ENCODE measurements around the gene DHX35. TPM values are rescaled to one million over a fixed set of nuclear protein-coding genes. Genes with fewer than 3 reads are reported as not detected.
"Not testable (repeated sequence)": the region's sequence is repeated elsewhere in the genome, so short reads cannot be mapped to it uniquely, and the experiment has no call there.

Gene DHX35
- polyA plus RNA-seq, 4 donors, result 15.3 to 18.8 (median 17.3) TPM

GRCh38 chr20:38937978-38938473 lies 24.1 kb upstream of the DHX35 start:
- DNase-seq (ENCODE audit: low read depth in 4 of 4, low spot score in 2 of 4), result no peak

DNA sequence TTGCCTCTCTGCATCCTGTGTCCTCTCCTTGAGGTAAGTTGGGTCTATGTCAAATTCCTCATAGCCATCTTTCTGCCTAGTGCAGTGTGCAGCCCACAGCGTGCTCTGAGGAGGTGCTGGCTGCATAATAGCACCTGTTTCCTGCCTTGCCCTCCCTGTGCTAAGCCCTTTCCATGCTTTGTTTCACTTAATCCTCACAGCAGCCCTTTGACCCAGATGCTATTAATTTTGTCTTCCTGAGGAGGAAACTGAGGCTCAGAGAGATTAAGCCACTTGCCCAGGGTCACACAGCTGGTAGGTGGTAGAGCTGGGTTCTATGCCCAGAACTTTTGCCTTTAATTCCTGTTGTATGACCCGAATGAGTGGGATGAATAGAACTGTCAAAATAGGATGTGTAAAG lies 22.5 kb upstream of the DHX35 start:
- no peak for DNase-seq (ENCODE audit: low read depth in 4 of 4, low spot score in 2 of 4)

DNA sequence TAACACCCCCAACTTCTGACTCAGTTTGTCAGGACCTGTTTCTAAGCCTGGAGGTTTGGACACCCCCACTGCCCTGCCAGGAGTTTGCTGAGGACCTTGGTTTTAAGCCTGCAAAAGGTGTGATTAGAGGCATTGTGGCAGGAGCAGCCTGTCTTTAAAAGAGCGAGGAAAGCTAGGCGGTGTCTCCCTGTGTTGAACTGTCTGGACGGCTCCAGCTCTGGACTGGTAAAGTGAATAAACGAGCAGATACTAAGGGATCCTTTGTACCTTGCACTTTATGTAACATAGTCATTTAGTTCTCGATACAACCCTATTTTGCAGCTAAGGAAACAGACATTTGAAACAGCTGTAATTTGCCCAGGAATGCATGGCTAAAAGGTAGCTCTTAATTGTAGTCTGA lies 21.5 kb upstream of the DHX35 start:
- DNase-seq (ENCODE audit: low read depth in 4 of 4, low spot score in 2 of 4), result no peak

GRCh38 chr20:38941726-38942389 lies 20.3 kb upstream of the DHX35 start:
- DNase-seq (ENCODE audit: low read depth in 4 of 4, low spot score in 2 of 4), result no peak

DNA sequence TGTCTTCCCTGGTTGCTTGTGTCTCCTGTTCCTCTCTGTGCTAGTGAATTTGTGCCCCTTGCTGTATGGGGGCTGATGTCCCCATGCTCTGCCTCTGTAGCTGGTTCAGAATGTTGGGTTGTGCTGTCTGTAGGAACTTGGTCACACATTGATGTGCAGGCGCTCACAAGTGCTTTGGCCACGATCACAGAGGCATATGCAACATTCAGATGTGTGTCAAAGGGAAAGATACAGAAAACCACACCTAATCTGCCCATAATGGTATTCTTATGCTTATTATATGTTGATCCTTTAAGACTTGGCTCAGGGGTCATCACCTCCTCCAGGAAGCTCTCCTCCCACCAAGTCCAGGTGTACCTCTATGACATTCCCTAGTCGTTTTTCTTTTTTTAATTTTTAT lies 17.1 kb upstream of the DHX35 start:
- DNase-seq (ENCODE audit: low read depth in 4 of 4, low spot score in 2 of 4), result no peak

DNA sequence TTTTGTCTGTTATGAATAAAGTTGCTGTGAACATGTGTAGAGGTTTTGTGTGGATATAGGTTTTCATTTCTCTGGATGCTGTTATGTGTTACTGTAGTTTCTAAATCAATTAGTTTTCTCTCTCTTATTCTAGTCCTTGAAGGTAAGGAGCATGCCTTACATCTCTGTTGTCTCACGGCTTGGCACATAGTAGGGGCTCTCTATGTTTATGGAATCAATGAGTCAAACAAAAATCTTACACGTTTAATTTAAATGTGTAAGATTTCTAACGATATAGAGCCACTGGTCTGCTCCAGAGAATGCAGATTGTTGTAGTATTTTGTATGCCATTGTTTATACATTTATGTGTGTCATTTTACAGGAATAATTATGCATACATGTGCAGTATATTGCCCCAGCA lies 15.3 kb upstream of the DHX35 start:
- no peak for DNase-seq (ENCODE audit: low read depth in 4 of 4, low spot score in 2 of 4)

GRCh38 chr20:38947931-38948362 lies 14.2 kb upstream of the DHX35 start:
- no peak for DNase-seq (ENCODE audit: low read depth in 4 of 4, low spot score in 2 of 4)

- DNase-seq (ENCODE audit: low read depth in 4 of 4, low spot score in 2 of 4), result no peak
Measured at GRCh38 chr20:38950254-38950653, 11.9 kb upstream of the DHX35 start.

GRCh38 chr20:38951611-38952010 lies 10.5 kb upstream of the DHX35 start:
- no peak for DNase-seq (ENCODE audit: low read depth in 4 of 4, low spot score in 2 of 4)

- DNase-seq (ENCODE audit: low read depth in 4 of 4, low spot score in 2 of 4), result no peak
Measured at GRCh38 chr20:38952153-38952552, 10.0 kb upstream of the DHX35 start.

DNA sequence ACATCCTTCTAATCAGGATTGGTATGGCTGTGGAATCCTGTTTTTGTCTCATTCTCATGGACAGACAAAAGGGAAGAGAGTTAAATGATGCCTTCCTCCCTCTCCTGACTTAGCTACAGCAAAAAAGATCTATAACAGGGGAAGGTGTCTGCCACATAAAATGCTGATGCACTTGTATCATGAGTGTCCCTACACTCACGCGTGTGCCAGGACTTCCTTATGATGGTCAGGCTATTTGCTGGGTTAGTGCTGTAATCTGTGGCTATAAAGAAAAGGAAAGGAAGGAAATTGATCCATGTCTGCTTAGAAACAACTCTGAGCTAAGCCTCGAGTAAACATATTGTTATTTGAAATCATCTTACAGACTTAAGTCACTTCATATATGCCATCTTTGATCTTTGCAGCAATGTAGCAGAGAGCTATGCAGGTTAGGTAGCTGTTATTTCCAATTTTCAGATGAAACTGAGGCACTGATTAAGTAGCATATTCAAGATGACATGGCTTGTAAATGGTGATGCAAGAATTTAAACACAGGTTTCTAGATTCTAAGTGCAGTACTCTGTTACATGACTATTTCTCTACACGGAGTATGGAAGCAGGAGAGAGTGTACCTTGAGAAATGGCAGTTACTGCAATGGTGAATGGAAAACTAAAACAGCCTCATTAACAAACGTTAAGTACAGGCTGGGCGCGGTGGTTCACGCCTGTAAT lies 8.4 kb upstream of the DHX35 start:
- no peak for DNase-seq (ENCODE audit: low read depth in 4 of 4, low spot score in 2 of 4)

DNA sequence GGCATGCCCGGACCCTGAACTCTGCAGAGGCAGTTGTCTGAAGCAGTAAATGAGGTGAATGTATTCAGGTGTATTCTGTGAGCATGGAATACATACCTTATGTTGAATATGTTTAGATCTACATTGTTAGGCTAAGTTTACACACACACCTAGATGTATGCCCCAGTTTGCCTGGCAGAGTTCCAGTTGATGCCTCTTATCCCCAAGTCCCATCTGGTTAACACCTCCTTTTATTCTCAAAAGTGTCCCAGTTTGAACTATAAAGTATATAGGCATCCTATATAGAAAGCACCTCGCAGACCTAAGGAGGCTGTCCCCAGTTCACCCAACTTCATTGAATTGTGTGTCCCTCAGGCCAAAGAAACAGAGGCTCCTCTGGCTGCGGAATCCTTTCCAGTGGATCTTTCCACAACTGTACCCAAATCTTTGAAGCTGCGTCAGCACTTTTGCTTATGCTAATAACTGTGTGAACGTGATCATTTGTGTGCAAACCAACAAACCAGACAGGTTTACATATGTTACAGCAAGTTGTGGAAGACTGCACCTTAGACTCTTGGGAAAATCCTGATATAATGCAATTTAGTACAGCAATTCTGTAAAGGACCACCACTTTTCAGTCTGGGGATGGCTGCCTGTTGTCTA lies 4.8 kb upstream of the DHX35 start:
- no peak for DNase-seq (ENCODE audit: low read depth in 4 of 4, low spot score in 2 of 4)

GRCh38 chr20:38957915-38958485 lies 4.1 kb upstream of the DHX35 start:
- no peak for DNase-seq (ENCODE audit: low read depth in 4 of 4, low spot score in 2 of 4)

DNA sequence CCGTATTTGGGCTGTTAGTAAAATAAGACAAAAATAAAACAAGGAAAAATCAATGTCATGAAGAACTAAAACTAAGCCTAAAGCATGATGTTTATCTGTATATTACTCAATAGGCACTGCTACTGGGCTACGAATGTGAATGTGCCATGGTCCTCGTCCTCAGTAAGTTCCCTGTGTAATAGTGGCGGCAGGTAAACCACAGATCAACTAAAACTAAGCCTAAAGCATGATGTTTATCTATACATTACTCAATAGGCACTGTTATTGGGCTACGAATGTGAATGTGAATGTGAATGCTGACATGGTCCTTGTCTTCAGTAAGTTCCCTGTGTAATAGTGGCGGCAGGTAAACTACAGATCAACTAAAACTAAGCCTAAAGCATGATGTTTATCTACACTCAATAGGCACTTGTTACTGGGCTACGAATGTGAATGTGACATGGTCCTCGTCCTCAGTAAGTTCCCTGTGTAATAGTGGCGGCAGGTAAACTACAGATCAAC lies 1.9 kb upstream of the DHX35 start:
- DNase-seq (ENCODE audit: low read depth in 4 of 4, low spot score in 2 of 4), result not testable (repeated sequence)

DNA sequence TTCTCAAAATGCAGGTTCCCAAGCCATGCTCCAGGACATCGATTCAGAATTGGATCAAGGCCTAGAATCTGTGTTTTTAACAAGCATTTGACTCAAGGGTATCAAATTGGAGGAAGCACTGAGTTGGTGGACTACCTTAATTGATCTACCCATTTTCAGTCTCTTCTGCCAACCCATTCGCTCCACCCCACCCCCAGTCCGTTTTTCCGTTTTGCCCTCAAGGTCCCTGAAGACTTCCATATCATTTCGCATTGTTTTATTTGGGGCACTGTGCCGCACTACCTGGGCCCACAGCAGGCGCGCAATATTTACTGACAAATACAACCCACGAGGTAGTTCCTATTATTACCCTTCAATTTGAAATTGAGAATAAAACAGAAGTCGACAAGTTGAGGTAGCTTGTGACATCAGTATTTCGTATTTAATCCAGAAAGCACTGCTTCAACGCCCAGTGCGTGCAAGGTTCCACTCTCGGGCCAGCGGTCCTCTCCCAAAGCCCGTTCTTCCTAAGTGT lies 557 bp upstream of the DHX35 start:
- DNase-seq (ENCODE audit: low read depth in 4 of 4, low spot score in 2 of 4), result peak in 2 of 4 donors; percentile 39 to 59

DNA sequence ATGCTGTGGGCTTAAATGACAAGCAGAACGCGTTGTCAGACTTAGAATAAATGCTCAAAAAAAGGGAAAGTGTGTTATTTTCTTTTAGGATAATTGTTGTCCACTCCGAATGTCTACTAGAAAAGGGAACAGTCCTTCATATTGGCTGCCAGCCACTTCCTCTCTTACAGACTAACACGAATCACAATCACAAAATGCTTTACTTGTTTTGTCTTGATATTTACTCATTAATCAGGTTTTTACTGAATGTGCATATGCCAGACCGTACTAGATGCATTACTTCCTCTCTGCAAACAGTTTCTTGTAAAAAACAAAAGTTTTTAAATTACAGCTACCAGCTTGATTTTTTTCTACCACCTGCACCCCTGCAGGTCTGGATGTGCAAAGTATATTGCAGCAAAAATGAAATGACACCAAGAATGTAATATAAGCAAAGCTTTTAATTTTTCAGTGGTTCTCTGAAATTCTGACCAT lies 821 bp downstream of the DHX35 start:
- DNase-seq (ENCODE audit: low read depth in 4 of 4, low spot score in 2 of 4), result no peak

- no peak for DNase-seq (ENCODE audit: low read depth in 4 of 4, low spot score in 2 of 4)
Measured at GRCh38 chr20:38963745-38964144, 1.6 kb downstream of the DHX35 start.

DNA sequence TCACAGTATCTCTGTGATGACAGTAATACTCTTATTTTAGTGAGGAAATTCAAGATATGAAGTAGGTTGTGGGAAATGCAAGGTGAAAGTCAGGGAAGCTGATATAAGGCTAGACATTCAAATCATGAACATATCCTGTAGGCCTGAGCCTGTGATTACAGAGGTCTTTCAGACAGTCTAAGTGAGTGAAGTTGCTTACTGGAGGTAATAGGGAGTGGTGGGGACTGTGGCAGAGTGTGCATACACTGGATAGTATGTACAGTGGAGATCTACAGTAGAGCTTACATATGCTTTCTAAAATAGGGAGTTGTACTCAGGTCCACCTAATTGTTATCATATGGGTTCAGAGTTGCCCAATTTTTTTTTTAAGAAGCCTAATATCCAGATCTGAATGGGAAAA lies 3.1 kb downstream of the DHX35 start:
- no peak for DNase-seq (ENCODE audit: low read depth in 4 of 4, low spot score in 2 of 4)

GRCh38 chr20:38968090-38968489 lies 5.9 kb downstream of the DHX35 start:
- no peak for DNase-seq (ENCODE audit: low read depth in 4 of 4, low spot score in 2 of 4)

- DNase-seq (ENCODE audit: low read depth in 4 of 4, low spot score in 2 of 4), result no peak
Measured at GRCh38 chr20:38969708-38970107, 7.6 kb downstream of the DHX35 start.

DNA sequence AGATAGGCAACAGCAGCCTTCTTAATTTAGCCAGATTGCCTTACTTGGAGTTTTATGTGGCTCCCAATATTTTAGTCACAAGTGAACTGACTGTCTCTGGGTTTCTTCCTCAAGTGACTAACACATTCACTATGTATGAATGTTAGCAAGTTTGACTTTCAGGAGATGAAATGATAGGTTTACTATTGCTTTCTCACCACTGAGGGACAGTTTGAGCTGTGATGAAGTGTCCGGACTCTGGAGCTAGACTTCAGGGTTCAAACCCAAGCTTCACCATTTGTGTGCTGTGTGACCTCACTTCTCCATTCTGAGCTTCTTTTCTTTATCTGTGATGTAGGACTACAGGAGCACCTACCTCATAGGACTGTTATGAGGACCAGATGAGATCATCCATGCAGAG lies 8.2 kb downstream of the DHX35 start:
- DNase-seq (ENCODE audit: low read depth in 4 of 4, low spot score in 2 of 4), result no peak

All from left renal cortex interstitium (tissue), 4 donors.